Endodermal cell (in vitro differentiated cells): Measurements from ENCODE around the gene AFF2. TPM values are rescaled to one million over a fixed set of nuclear protein-coding genes. Genes with fewer than 3 reads are reported as not detected.

Experiments
- DNase-seq: peaks from one replicate; pipeline ENCODE4 v3.0.0-alpha.2; 2017
- H3K27ac ChIP-seq: 2 replicates; pipeline ENCODE4 v1.5.1; 2013; ENCODE audit warnings: mild to moderate bottlenecking, low read depth, low read length, moderate library complexity
- H3K27me3 ChIP-seq: 2 replicates; pipeline ENCODE4 v1.6.1; 2013; ENCODE audit warnings: mild to moderate bottlenecking, low read length, moderate library complexity; ENCODE audit not compliant: insufficient read depth, control insufficient read depth, poor library complexity, severe bottlenecking
- H3K36me3 ChIP-seq: 2 replicates; pipeline ENCODE4 v1.7.0; 2013; ENCODE audit warnings: mild to moderate bottlenecking, low read length, moderate library complexity; ENCODE audit not compliant: control insufficient read depth, insufficient read depth
- H3K4me1 ChIP-seq: one replicate; pipeline ENCODE4 v1.7.0; 2013; ENCODE audit warnings: low read length; ENCODE audit not compliant: control insufficient read depth, insufficient read depth
- H3K4me3 ChIP-seq: 2 replicates; pipeline ENCODE4 v1.5.1; 2013; ENCODE audit warnings: mild to moderate bottlenecking, low read length, moderate library complexity
- H3K9ac ChIP-seq: 2 replicates; pipeline ENCODE4 v1.6.1; 2013; ENCODE audit warnings: mild to moderate bottlenecking, low read length, moderate library complexity; ENCODE audit not compliant: poor library complexity, severe bottlenecking; ENCODE audit errors: extremely low read depth
- H3K9me3 ChIP-seq: 2 replicates; pipeline ENCODE4 v1.6.1; 2013; ENCODE audit warnings: mild to moderate bottlenecking, low read length, moderate library complexity; ENCODE audit not compliant: control insufficient read depth
- H3K27ac Mint-ChIP-seq: 2 replicates; pipeline ENCODE4 v1.8.0; 2020; ENCODE audit warnings: mixed read lengths
- H3K27me3 Mint-ChIP-seq: 2 replicates; pipeline ENCODE4 v1.8.0; 2021; ENCODE audit warnings: mild to moderate bottlenecking, mixed read lengths; ENCODE audit not compliant: insufficient read depth
- H3K36me3 Mint-ChIP-seq: 2 replicates; pipeline ENCODE4 v1.8.0; 2020; ENCODE audit warnings: low read depth, mixed read lengths
- H3K4me1 Mint-ChIP-seq: 2 replicates; pipeline ENCODE4 v1.8.0; 2020; ENCODE audit warnings: mixed read lengths
- H3K4me3 Mint-ChIP-seq: 2 replicates; pipeline ENCODE4 v1.8.0; 2020; ENCODE audit warnings: mild to moderate bottlenecking, moderate library complexity, mixed read lengths
- H3K9me3 Mint-ChIP-seq: 2 replicates; pipeline ENCODE4 v1.8.0; 2020; ENCODE audit warnings: mild to moderate bottlenecking, mixed read lengths
- WGBS, 2 experiments: methylation state at CpG; one replicate each; pipeline versions ENCODE4 v1.1.5 to v1.1.7; 2013; ENCODE audit warnings: missing lambda C conversion rate in 2 of 2, mixed read lengths in 1 of 2; ENCODE audit not compliant: insufficient coverage in 1 of 2, insufficient read length in 1 of 2; 5-methylcytosine and 5-hydroxymethylcytosine counted together
- total RNA-seq, 2 donors: library from RNA; stranded (reverse); fragmentation: NEBNext Ultra II Directional in 1 of 2; extraction: Animal tissue kit (Norgen Biotek cat#: 25700) in 1 of 2; gene quantifications; 2 replicates in 1 of 2; 3 replicates in 1 of 2; pipeline ENCODE4 v1.2.1, GENCODE V29; 2021
- TF ChIP-seq, protein P1 (sequence below): fragments of 200-600 bp; sonication (generic); conservative IDR thresholded peaks from 2 replicates; pipeline ENCODE4 v1.5.0; 2021; ENCODE audit warnings: antibody characterized with exemption, mild to moderate bottlenecking

Gene AFF2
- total RNA-seq, 2 donors from 2014 or later, result 3.7 to 5.6 TPM

DNA sequence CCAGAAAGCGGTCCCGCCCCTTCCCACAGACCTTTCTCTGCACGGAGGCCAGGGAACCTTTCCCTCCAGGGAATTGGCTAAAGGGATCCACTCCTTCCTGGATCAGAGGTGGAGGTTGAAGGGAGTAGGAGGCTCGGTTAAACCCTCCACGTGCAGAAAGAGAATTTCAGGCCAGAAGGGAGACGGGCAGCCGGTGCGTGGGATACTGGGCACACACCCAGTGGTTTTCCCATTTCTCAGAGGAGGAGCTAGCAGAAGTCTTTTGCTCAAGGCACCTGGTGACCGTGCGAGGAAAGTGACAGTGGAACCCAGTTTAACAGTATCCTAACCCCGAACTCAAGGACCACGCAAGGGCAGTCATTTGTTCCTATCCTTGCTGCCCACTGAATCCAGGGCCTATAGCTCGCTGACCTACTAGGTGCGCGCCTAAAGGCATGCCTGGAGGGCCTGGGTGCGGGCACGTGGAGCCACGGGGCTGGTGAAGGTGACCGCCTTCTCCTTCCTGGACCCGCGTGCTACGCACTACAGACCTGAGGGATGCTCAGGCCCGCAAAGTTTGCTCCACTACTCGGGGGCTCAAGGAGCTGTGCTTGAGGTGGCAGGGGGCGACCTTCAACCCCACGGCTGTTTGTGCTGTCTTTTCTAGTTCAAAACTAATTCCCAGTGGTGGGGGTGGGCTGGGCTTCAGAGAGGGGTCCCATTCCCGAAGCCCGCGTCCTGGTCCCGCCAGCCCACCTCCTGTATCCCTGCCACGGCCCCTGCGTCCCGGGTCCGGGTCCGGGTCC is 587 bp upstream of the AFF2 start:
- H3K4me1 ChIP-seq, result no peaks in the 10 kb centered on the region
- TF ChIP-seq, protein P1, sequence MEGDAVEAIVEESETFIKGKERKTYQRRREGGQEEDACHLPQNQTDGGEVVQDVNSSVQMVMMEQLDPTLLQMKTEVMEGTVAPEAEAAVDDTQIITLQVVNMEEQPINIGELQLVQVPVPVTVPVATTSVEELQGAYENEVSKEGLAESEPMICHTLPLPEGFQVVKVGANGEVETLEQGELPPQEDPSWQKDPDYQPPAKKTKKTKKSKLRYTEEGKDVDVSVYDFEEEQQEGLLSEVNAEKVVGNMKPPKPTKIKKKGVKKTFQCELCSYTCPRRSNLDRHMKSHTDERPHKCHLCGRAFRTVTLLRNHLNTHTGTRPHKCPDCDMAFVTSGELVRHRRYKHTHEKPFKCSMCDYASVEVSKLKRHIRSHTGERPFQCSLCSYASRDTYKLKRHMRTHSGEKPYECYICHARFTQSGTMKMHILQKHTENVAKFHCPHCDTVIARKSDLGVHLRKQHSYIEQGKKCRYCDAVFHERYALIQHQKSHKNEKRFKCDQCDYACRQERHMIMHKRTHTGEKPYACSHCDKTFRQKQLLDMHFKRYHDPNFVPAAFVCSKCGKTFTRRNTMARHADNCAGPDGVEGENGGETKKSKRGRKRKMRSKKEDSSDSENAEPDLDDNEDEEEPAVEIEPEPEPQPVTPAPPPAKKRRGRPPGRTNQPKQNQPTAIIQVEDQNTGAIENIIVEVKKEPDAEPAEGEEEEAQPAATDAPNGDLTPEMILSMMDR, result no peak
- no peaks in the 10 kb centered on the region for H3K36me3 ChIP-seq
- no peak overlapping the region for H3K9ac ChIP-seq
- peak overlapping the region; percentile 32 for H3K4me3 Mint-ChIP-seq
- 58 to 87% methylated on average over 6 to 35 of the region's 35 CpGs for WGBS, 2 experiments
- H3K9me3 Mint-ChIP-seq, result peaks cover 34% of the 10 kb centered on the region
- H3K27me3 Mint-ChIP-seq, result peaks cover 40% of the 10 kb centered on the region
- H3K36me3 Mint-ChIP-seq, result no peaks in the 10 kb centered on the region
- H3K4me1 Mint-ChIP-seq, result peaks cover 1% of the 10 kb centered on the region
- H3K27me3 ChIP-seq, result peaks cover 37% of the 10 kb centered on the region
- H3K4me3 ChIP-seq, result no peak overlapping the region
- H3K9me3 ChIP-seq, result no peaks in the 10 kb centered on the region
- no peak overlapping the region for H3K27ac ChIP-seq
- H3K27ac Mint-ChIP-seq, result no peak overlapping the region
- DNase-seq, result peak; percentile 53

DNA sequence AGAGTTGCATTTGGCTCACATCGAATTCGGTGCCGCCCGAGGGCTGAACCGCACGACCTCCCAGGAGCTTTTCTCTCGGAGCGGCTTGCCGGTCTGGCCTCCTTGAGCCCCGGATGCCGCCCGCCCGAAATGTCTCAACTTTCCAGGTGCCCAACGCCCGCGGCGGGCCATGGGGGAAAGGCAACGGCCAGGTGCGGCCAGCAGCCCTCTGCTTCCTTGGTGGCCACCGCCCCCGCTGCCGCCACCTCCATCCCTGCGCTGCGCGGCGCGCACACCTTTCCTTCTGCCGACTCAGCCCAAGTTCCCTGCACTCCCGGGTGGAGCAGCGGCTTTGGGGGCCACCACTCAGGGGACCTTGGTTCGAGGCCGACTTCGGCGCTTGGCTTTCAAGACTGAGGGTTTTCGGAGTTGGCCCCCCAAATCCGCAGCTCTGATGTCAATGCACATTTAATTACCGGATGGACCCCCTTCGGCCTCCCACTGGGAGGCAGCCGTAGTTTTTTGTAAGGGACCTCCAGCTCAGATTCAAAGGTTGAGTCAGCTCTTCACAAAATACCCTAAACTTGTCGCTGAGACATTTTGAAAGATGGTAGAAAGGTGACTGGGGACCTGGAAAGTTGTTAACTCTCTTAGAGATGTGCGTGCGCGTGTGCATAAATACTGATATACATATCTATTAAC is 1.1 kb downstream of the AFF2 start:
- Mint-ChIP-seq H3K9me3 (peaks cover 34% of the 10 kb centered on the region), H3K4me1 (peaks cover 1% of the 10 kb centered on the region), H3K27ac (no peak overlapping the region), H3K36me3 (no peaks in the 10 kb centered on the region), H3K4me3 (peak overlapping the region; percentile 56), H3K27me3 (peaks cover 40% of the 10 kb centered on the region)
- 0% methylated on average over 39 of the region's 43 CpGs; no CpG with 5 or more reads in 1 of the 2 experiments for WGBS, 2 experiments
- peak; percentile 77 for DNase-seq
- H3K27ac ChIP-seq, result no peak overlapping the region
- TF ChIP-seq, protein P1, result no peak
- no peaks in the 10 kb centered on the region for H3K4me1 ChIP-seq
- H3K36me3 ChIP-seq, result no peaks in the 10 kb centered on the region
- peak overlapping the region; percentile 78 for H3K4me3 ChIP-seq
- H3K9ac ChIP-seq, result no peak overlapping the region
- peaks cover 37% of the 10 kb centered on the region for H3K27me3 ChIP-seq
- H3K9me3 ChIP-seq, result no peaks in the 10 kb centered on the region

DNA sequence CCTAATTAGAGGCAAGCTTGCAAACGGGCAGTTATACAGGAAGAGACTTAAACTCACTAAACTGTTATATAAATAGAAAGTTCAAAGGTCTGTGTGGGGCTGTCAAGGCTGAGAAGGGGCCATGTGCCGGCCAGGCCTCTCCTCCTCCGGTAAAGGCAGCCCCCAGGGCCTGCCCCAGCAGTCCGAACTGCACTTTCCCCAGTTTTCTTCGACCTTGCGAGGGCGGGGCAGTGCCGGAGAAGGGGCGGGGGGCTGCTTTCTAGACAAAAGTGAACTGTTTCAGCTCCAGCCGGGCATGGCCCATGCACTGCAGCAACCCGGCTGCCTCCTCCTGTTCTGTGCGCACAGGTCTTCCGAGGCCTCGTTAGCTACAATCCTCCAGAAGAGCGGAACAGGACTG is 4.1 kb downstream of the AFF2 start:
- Histone ChIP-seq H3K9me3 (no peaks in the 10 kb centered on the region), H3K4me1 (no peaks in the 10 kb centered on the region), H3K9ac (no peak overlapping the region), H3K4me3 (no peak overlapping the region), H3K36me3 (no peaks in the 10 kb centered on the region), H3K27ac (no peak overlapping the region), H3K27me3 (peaks cover 27% of the 10 kb centered on the region)
- TF ChIP-seq, protein P1, result no peak
- no peak overlapping the region for H3K4me3 Mint-ChIP-seq
- H3K36me3 Mint-ChIP-seq, result no peaks in the 10 kb centered on the region
- 52% methylated on average over 14 of the region's 15 CpGs; no CpG with 5 or more reads in 1 of the 2 experiments for WGBS, 2 experiments
- peak; percentile 47 for DNase-seq
- H3K27ac Mint-ChIP-seq, result no peak overlapping the region
- peaks cover 1% of the 10 kb centered on the region for H3K4me1 Mint-ChIP-seq
- peaks cover 20% of the 10 kb centered on the region for H3K27me3 Mint-ChIP-seq
- H3K9me3 Mint-ChIP-seq, result peaks cover 23% of the 10 kb centered on the region
